B cell (primary cell): ENCODE measurements around the gene SDSL. TPM values are rescaled to one million over a fixed set of nuclear protein-coding genes. Genes with fewer than 3 reads are reported as not detected.

Experiments used
- ATAC-seq: fragments of 200-7000 bp; cut with Tn5 transposase; one replicate; pipeline ENCODE4 v1.10.0; 2021; ENCODE audit warnings: low read depth, mild to moderate bottlenecking, moderate number of reproducible peaks, moderate library complexity
- CTCF ChIA-PET: fragments of 350-600 bp; sonication (Branson Sonifier 250); formaldehyde crosslinking; loops from one replicate; lab custom pipeline; 2021; ENCODE audit warnings: antibody characterized with exemption, inconsistent platforms; lab: Charles Lee
- POLR2A ChIA-PET: fragments of 350-600 bp; sonication (Branson Sonifier 250); formaldehyde crosslinking; loops from one replicate; lab custom pipeline; 2021; ENCODE audit warnings: antibody characterized with exemption; lab: Charles Lee
- DNase-seq: peaks from one replicate; pipeline ENCODE4 v3.0.0; 2013
- H2AFZ ChIP-seq: 2 replicates; pipeline ENCODE4 v1.6.1; 2012; ENCODE audit warnings: mild to moderate bottlenecking, low read depth, low read length; ENCODE audit not compliant: insufficient read depth, poor library complexity, severe bottlenecking
- H3K27ac ChIP-seq, 2 donors: 1 replicate in 1 of 2; 2 replicates in 1 of 2; pipeline ENCODE4 v1.5.1; 2012 to 2013; ENCODE audit warnings: low read length in 2 of 2, mild to moderate bottlenecking in 2 of 2, moderate library complexity in 1 of 2
- H3K27me3 ChIP-seq, 4 experiments: fragments of 200-600 bp in 1 of 4; sonication (generic) in 1 of 4; replicated peaks in 1 of 4; 1 replicate in 2 of 4; 2 replicates in 2 of 4; pipeline versions ENCODE4 v1.6.1 to v1.7.0; 2013 to 2016; ENCODE audit warnings: low read length in 3 of 4, mild to moderate bottlenecking in 2 of 4, mixed read lengths in 1 of 4, moderate library complexity in 1 of 4; ENCODE audit not compliant: insufficient read depth in 4 of 4, control insufficient read depth in 3 of 4; ENCODE audit errors: control extremely low read depth in 1 of 4
- H3K36me3 ChIP-seq, 2 experiments: replicated peaks in 1 of 2; 1 replicate in 1 of 2; 2 replicates in 1 of 2; pipeline versions ENCODE4 v1.6.1 to v1.7.1; 2013; ENCODE audit warnings: low read length in 1 of 2; ENCODE audit not compliant: insufficient read depth in 2 of 2, control insufficient read depth in 1 of 2; ENCODE audit errors: control extremely low read depth in 1 of 2, extremely low read depth in 1 of 2
- H3K4me1 ChIP-seq, 2 donors: fragments of 200-600 bp in 1 of 2; sonication (generic) in 1 of 2; 1 replicate in 1 of 2; 2 replicates in 1 of 2; pipeline versions ENCODE4 v1.5.1 to v1.6.1; 2013 to 2017; ENCODE audit warnings: low read length in 2 of 2; ENCODE audit not compliant: control insufficient read depth in 2 of 2, insufficient read depth in 2 of 2
- H3K4me2 ChIP-seq: replicated peaks from 2 replicates; pipeline ENCODE3; 2012; ENCODE audit warnings: mild to moderate bottlenecking, low read depth, low read length; ENCODE audit not compliant: poor library complexity, severe bottlenecking
- H3K4me3 ChIP-seq, 5 experiments: fragments of 200-600 bp in 1 of 5; sonication (generic) in 1 of 5; 1 replicate in 3 of 5; 2 replicates in 2 of 5; pipeline versions ENCODE4 v1.5.1 to v1.7.0; 2011 to 2016; ENCODE audit warnings: low read length in 4 of 5, mild to moderate bottlenecking in 4 of 5, low read depth in 2 of 5, control low read depth in 1 of 5, moderate library complexity in 1 of 5; ENCODE audit not compliant: insufficient read depth in 1 of 5; ENCODE audit errors: control extremely low read depth in 1 of 5, extremely low read depth in 1 of 5
- H3K79me2 ChIP-seq: fragments of 200-600 bp; sonication (generic); one replicate; pipeline ENCODE4 v1.6.0; 2016; ENCODE audit warnings: low read length; ENCODE audit not compliant: control insufficient read depth, insufficient read depth
- H3K9ac ChIP-seq: fragments of 200-600 bp; sonication (generic); 2 replicates; pipeline ENCODE4 v1.6.1; 2017; ENCODE audit warnings: mild to moderate bottlenecking, low read length, moderate library complexity
- H3K9me3 ChIP-seq, 3 donors: one replicate each; pipeline versions ENCODE4 v1.6.1 to v1.7.1; 2013; ENCODE audit warnings: low read length in 2 of 3; ENCODE audit not compliant: control insufficient read depth in 2 of 3, insufficient read depth in 1 of 3; ENCODE audit errors: control extremely low read depth in 1 of 3
- H4K20me1 ChIP-seq: 2 replicates; pipeline ENCODE4 v1.6.0; 2012; ENCODE audit warnings: mild to moderate bottlenecking, low read length; ENCODE audit not compliant: insufficient read depth, control insufficient read depth, poor library complexity, severe bottlenecking
- H3K27ac Mint-ChIP-seq: one replicate; pipeline ENCODE4 v1.8.0; 2021; ENCODE audit warnings: mixed read lengths
- H3K27me3 Mint-ChIP-seq: one replicate; pipeline ENCODE4 v1.8.0; 2021; ENCODE audit warnings: mixed read lengths
- H3K4me1 Mint-ChIP-seq: one replicate; pipeline ENCODE4 v1.8.0; 2021; ENCODE audit warnings: mixed read lengths
- H3K4me3 Mint-ChIP-seq: one replicate; pipeline ENCODE4 v1.8.0; 2021; ENCODE audit warnings: mixed read lengths
- H3K9me3 Mint-ChIP-seq: one replicate; pipeline ENCODE4 v1.8.0; 2022; ENCODE audit warnings: mixed read lengths; ENCODE audit not compliant: insufficient read depth
- EZH2 ChIP-seq: IDR thresholded peaks from 2 replicates; pipeline ENCODE4 v1.6.1; 2012; ENCODE audit warnings: borderline replicate concordance, low read depth, mild to moderate bottlenecking, moderate library complexity, low read length; ENCODE audit not compliant: insufficient read depth, poor library complexity, severe bottlenecking
- WGBS: methylation state at CpG from one replicate; pipeline ENCODE4 v1.1.5; 2013; ENCODE audit warnings: missing lambda C conversion rate; ENCODE audit not compliant: insufficient coverage; 5-methylcytosine and 5-hydroxymethylcytosine counted together
- intact Hi-C: fragments of 100-400 bp; cut with micrococcal nuclease; formaldehyde crosslinking; loops from one replicate; pipeline ENCODE4 v1.10.0; 2022
- polyA plus RNA-seq: library from polyadenylated mRNA; depleted of rRNA; stranded (reverse); fragments of >200 nt; gene quantifications from 2 replicates; pipeline ENCODE4 v1.2.3, GENCODE V29; 2012
- total RNA-seq, 2 donors: library from RNA; stranded (reverse); fragments of 120-200 nt in 1 of 2; gene quantifications; 1 replicate in 1 of 2; 2 replicates in 1 of 2; pipeline versions ENCODE4 v1.2.3 to v1.2.4, GENCODE V29; 2013 to 2022
- TF ChIP-seq, protein P1 (sequence below): fragments of 200-600 bp; IDR thresholded peaks from one replicate; pipeline ENCODE4 v1.8.0; 2022; ENCODE audit warnings: antibody characterized with exemption, mild to moderate bottlenecking

SDSL gene
- total and polyA plus RNA-seq, 2 donors (not counting 1 experiment from before 2014, with no cell fraction given), result 0.15 to 0.64 TPM

DNA sequence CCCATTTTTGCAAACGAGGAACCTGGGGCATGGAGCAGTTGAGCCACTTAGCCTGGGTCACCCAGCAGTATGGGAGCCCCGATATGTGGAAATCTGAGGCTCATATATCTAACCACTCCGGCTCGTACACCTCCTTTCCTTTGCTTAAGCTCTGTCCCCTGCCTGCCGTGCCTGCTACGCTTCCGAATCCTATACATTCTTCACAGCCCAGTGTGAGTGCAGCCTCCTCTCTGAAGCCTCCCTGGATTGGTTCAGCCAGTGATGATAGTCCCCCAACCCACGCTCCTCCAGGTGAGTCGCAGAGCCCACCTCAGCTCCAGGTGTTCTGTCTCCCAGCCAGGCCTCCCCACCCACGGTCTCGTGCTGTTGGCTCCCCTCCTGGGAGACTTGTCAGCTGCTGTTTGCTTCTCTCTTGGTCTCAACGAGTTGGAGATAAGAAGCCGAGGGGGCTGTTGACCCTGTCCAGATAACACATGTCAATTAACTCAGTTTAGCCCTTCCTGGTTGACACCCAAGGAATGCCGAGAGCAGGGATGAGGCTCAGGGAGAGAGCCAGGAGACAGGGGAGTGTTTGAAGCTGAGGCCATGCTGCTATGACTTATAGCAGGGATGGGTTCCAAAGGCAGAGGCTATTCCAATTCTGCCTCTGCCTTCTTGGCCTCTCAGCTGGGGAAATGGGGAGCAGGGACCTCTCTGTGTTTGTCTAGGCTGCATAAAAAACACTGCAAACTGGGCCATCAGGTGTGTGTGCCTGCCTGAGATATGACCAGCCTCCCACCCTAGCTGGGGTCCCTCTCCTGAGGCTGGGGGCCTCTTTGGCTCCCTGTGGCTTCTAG, 19.0 kb downstream of the SDSL start:
- intact Hi-C loops, result no loop called here
- DNase-seq (no peak), ATAC-seq (no peak)
- H3K9me3 Mint-ChIP-seq, result no peaks in the 10 kb centered on the region
- Histone ChIP-seq H3K9me3 (peaks cover 0 to 12% (median 0%) of the 10 kb centered on the region in 3 donors), H3K79me2 (no peaks in the 10 kb centered on the region), H3K4me1 (no peaks in the 10 kb centered on the region), H2AFZ (no peak overlapping the region), H3K4me3 (no peak overlapping the region), H3K4me2 (no peak overlapping the region), H3K27me3 (peaks cover 0 to 28% (median 9%) of the 10 kb centered on the region in 4 experiments), H3K36me3 (no peaks in the 10 kb centered on the region), H4K20me1 (no peaks in the 10 kb centered on the region), H3K27ac (no peak overlapping the region), H3K9ac (no peak overlapping the region)
- no peak for TF ChIP-seq EZH2
- TF ChIP-seq, protein P1, sequence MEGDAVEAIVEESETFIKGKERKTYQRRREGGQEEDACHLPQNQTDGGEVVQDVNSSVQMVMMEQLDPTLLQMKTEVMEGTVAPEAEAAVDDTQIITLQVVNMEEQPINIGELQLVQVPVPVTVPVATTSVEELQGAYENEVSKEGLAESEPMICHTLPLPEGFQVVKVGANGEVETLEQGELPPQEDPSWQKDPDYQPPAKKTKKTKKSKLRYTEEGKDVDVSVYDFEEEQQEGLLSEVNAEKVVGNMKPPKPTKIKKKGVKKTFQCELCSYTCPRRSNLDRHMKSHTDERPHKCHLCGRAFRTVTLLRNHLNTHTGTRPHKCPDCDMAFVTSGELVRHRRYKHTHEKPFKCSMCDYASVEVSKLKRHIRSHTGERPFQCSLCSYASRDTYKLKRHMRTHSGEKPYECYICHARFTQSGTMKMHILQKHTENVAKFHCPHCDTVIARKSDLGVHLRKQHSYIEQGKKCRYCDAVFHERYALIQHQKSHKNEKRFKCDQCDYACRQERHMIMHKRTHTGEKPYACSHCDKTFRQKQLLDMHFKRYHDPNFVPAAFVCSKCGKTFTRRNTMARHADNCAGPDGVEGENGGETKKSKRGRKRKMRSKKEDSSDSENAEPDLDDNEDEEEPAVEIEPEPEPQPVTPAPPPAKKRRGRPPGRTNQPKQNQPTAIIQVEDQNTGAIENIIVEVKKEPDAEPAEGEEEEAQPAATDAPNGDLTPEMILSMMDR, result no peak
- H3K4me1 Mint-ChIP-seq, result no peaks in the 10 kb centered on the region
- no peak overlapping the region for H3K27ac Mint-ChIP-seq
- H3K4me3 Mint-ChIP-seq, result no peak overlapping the region
- H3K27me3 Mint-ChIP-seq, result peaks cover 24% of the 10 kb centered on the region
- ChIA-PET POLR2A (no interaction called here), CTCF (interaction anchor here (1.2 kb wide), 1 partner anchor 130 kb away, joined by 4 read pairs; no protein-coding TSS in a partner anchor)
- WGBS, result 87% methylated on average over 14 of the region's 14 CpGs

DNA sequence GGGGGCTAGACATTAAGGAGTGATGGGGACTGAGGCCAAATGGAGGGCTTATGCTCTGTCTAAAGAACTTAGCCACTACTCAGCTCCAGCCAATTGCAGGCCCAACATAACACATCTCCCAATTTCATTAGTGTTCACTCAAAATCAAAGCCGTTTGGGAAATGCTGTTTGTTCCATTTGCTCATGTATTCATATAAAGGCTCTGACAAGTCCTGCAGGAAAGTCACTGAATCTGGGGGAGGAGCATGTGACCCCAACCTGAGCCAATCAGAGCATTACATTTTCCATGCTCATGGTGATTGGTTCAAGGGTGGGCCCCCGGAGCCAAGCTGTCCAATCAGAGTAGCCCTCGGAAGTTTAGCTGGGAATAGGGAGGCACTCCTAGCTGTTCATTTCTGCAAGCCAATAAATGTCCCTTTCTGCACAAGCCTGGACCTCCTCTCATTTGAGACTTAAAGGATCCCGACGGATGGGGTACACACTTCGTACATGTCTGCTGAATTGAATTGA, 20.9 kb downstream of the SDSL start:
- no peak for ATAC-seq
- no peak overlapping the region for H3K4me3 Mint-ChIP-seq
- no peak overlapping the region for H2AFZ ChIP-seq
- ChIA-PET POLR2A (no interaction called here), CTCF (no interaction called here)
- peaks cover 35% of the 10 kb centered on the region for H3K27me3 Mint-ChIP-seq
- no peak overlapping the region for H3K9ac ChIP-seq
- no peak overlapping the region for H3K4me3 ChIP-seq
- H3K27ac ChIP-seq, result no peak overlapping the region
- no peaks in the 10 kb centered on the region for H3K9me3 Mint-ChIP-seq
- no peak for DNase-seq
- H3K27ac Mint-ChIP-seq, result no peak overlapping the region
- peaks cover 0 to 19% (median 0%) of the 10 kb centered on the region in 3 donors for H3K9me3 ChIP-seq
- H3K79me2 ChIP-seq, result no peaks in the 10 kb centered on the region
- no peaks in the 10 kb centered on the region for H3K4me1 Mint-ChIP-seq
- no peaks in the 10 kb centered on the region for H3K4me1 ChIP-seq
- TF ChIP-seq, protein P1, result no peak
- TF ChIP-seq EZH2, result no peak
- intact Hi-C loops, result no loop called here
- H3K4me2 ChIP-seq, result no peak overlapping the region
- no peaks in the 10 kb centered on the region for H4K20me1 ChIP-seq
- H3K36me3 ChIP-seq, result no peaks in the 10 kb centered on the region
- peaks cover 0 to 28% (median 10%) of the 10 kb centered on the region in 4 experiments for H3K27me3 ChIP-seq
- 94% methylated on average over 6 of the region's 6 CpGs for whole genome bisulfite sequencing
